Stomach (tissue), 9 donors: ENCODE measurements around the gene GRIA3. TPM values are rescaled to one million over a fixed set of nuclear protein-coding genes. Genes with fewer than 3 reads are reported as not detected.

Experiments
- DNase-seq, 2 donors: peaks; one replicate each; pipeline versions ENCODE4 v3.0.0 to v3.0.0-alpha.2; 2013 to 2019
- H3K27ac ChIP-seq, 5 donors: fragments of 200-600 bp in 4 of 5; sonication (generic) in 4 of 5; one replicate each; pipeline ENCODE4 v1.5.1; 2013 to 2019; ENCODE audit warnings: mild to moderate bottlenecking in 1 of 5, moderate library complexity in 1 of 5
- H3K27me3 ChIP-seq, 3 donors: fragments of 200-600 bp; sonication (generic); one replicate each; pipeline ENCODE4 v1.5.1; 2017 to 2019; ENCODE audit warnings: mixed run types in 1 of 3
- H3K36me3 ChIP-seq, 4 donors: fragments of 200-600 bp; sonication (generic); 1 replicate in 3 of 4; 2 replicates in 1 of 4; pipeline ENCODE4 v1.5.1; 2016 to 2019
- H3K4me1 ChIP-seq, 4 donors: fragments of 200-600 bp; sonication (generic); one replicate each; pipeline ENCODE4 v1.5.1; 2016 to 2019
- H3K4me3 ChIP-seq, 4 donors: fragments of 200-600 bp; sonication (generic) in 3 of 4; one replicate each; pipeline ENCODE4 v1.5.1; 2016 to 2019; ENCODE audit warnings: mild to moderate bottlenecking in 1 of 4
- H3K9me3 ChIP-seq, 4 donors: fragments of 200-600 bp; sonication (generic); one replicate each; pipeline ENCODE4 v1.5.1; 2016 to 2019
- EP300 ChIP-seq: sonication (generic); formaldehyde crosslinking; IDR thresholded peaks from one replicate; pipeline ENCODE4 v1.6.1; 2017; ENCODE audit warnings: antibody characterized with exemption
- POLR2A ChIP-seq, 4 donors: fragments of 450-650 bp; IDR thresholded peaks; one replicate each; pipeline ENCODE4 v1.6.1; 2016; ENCODE audit warnings: antibody characterized with exemption in 4 of 4, control low read depth in 2 of 4, mild to moderate bottlenecking in 1 of 4, moderate library complexity in 1 of 4
- POLR2AphosphoS5 ChIP-seq, 3 donors: sonication (generic); formaldehyde crosslinking; IDR thresholded peaks; one replicate each; pipeline ENCODE4 v1.6.1; 2016; ENCODE audit warnings: antibody characterized with exemption in 3 of 3
- WGBS, 5 donors: extraction: QIAGEN DNeasy Blood & Tissue Kit in 3 of 5; methylation state at CpG; one replicate each; pipeline versions ENCODE4 v1.1.5 to v1.1.7; 2013 to 2018; 5-methylcytosine and 5-hydroxymethylcytosine counted together
- intact Hi-C: fragments of 100-400 bp; cut with DNase I; formaldehyde crosslinking; loops from one replicate; pipeline ENCODE4 v1.15.1; 2023; ENCODE audit warnings: low total_unique reads
- polyA plus RNA-seq, 3 donors: library from polyadenylated mRNA; stranded (reverse); fragments of 200-250 nt; gene quantifications; one replicate each; pipeline ENCODE4 v1.2.3, GENCODE V29; 2013
- total RNA-seq, 5 donors: library from RNA; depleted of rRNA; stranded (reverse); fragments of >200 nt; gene quantifications; one replicate each; pipeline versions ENCODE4 v1.1.0 to v1.2.3, GENCODE V29; 2014 to 2016
- TF ChIP-seq, protein P1 (sequence below), 7 experiments: fragments of 450-650 bp in 4 of 7; fragments of 200-600 bp in 3 of 7; sonication (generic) in 3 of 7; IDR thresholded peaks; one replicate each; pipeline ENCODE4 v1.5.1; 2016 to 2019; ENCODE audit warnings: antibody characterized with exemption in 7 of 7, control low read depth in 2 of 7, mild to moderate bottlenecking in 1 of 7
- donor health status: healthy with polysubstance abuse.
- donor health status: Bipolar disorder and iron deficiency.
- donor health status: healthy.

Gene GRIA3
- total and polyA plus RNA-seq, 8 donors = 0.87 to 4.7 (median 2.1) TPM; not detected in 3

DNA sequence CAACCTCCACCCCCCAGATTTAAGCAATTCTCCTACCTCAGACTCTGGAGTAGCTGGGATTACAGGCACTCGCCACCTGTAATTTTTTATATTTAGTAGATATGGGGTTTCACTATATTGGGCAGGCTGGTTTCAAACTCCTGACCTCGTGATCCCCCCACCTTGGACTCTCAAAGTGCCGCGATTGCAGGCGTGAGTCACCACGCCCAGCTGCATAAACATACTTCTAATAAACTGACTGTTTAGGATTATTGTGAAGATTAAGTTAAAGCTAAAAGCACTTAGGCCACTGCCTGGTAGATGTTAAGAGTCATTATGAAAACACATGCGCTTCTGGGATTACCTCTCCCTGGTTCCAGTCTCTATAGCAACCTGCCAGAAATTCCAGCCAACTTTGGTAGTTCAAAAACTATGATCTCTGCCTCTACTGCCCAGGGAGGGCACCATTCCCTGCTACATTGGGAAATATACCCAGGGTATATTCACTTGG is 30.2 kb upstream of the GRIA3 start:
- Histone ChIP-seq H3K27ac (no peak overlapping the region), H3K27me3 (no peaks in the 10 kb centered on the region), H3K36me3 (no peaks in the 10 kb centered on the region), H3K4me1 (no peaks in the 10 kb centered on the region), H3K4me3 (no peak overlapping the region), H3K9me3 (no peaks in the 10 kb centered on the region)
- TF ChIP-seq, protein P1, sequence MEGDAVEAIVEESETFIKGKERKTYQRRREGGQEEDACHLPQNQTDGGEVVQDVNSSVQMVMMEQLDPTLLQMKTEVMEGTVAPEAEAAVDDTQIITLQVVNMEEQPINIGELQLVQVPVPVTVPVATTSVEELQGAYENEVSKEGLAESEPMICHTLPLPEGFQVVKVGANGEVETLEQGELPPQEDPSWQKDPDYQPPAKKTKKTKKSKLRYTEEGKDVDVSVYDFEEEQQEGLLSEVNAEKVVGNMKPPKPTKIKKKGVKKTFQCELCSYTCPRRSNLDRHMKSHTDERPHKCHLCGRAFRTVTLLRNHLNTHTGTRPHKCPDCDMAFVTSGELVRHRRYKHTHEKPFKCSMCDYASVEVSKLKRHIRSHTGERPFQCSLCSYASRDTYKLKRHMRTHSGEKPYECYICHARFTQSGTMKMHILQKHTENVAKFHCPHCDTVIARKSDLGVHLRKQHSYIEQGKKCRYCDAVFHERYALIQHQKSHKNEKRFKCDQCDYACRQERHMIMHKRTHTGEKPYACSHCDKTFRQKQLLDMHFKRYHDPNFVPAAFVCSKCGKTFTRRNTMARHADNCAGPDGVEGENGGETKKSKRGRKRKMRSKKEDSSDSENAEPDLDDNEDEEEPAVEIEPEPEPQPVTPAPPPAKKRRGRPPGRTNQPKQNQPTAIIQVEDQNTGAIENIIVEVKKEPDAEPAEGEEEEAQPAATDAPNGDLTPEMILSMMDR (IDR thresholded peaks at IDR 0.05) = no peak
- TF ChIP-seq POLR2AphosphoS5 (IDR thresholded peaks at IDR 0.05) = no peak
- no peak for TF ChIP-seq POLR2A (IDR thresholded peaks at IDR 0.05)
- no peak for TF ChIP-seq EP300
- 30 to 53% (median 52%) methylated on average over 6 to 7 of the region's 7 CpGs for WGBS, 5 donors
- intact Hi-C loops = no loop called here
- peak in 1 of 2 donors; percentile 8 for DNase-seq

DNA sequence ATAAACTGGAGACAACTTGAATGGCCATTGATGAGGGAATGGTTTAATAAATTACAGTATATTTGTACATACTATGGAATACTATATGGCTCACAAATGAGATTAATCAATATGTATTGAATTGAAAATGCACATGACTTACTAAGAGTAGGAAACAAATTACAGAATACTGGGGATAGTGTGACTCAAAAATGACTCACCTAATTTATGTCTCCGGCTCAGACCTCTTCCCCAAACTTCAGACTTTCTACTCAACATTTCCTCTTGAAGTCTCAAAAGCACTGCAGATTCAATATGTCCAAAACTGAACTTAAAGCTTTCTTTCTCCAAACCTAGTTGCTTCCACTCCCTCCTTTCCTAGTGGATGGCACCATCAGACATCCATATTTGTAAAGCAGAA is 28.8 kb upstream of the GRIA3 start:
- Histone ChIP-seq H3K36me3 (no peaks in the 10 kb centered on the region), H3K27ac (no peak overlapping the region), H3K4me1 (no peaks in the 10 kb centered on the region), H3K9me3 (no peaks in the 10 kb centered on the region), H3K4me3 (no peak overlapping the region), H3K27me3 (no peaks in the 10 kb centered on the region)
- TF ChIP-seq, protein P1 (IDR thresholded peaks at IDR 0.05) = no peak
- TF ChIP-seq POLR2A (IDR thresholded peaks at IDR 0.05) (no peak), EP300 (no peak), POLR2AphosphoS5 (IDR thresholded peaks at IDR 0.05) (no peak)
- intact Hi-C loops = no loop called here
- WGBS, 5 donors = 67 to 92% (median 80%) methylated on average over 1 of the region's 1 CpG
- DNase-seq = no peak

DNA sequence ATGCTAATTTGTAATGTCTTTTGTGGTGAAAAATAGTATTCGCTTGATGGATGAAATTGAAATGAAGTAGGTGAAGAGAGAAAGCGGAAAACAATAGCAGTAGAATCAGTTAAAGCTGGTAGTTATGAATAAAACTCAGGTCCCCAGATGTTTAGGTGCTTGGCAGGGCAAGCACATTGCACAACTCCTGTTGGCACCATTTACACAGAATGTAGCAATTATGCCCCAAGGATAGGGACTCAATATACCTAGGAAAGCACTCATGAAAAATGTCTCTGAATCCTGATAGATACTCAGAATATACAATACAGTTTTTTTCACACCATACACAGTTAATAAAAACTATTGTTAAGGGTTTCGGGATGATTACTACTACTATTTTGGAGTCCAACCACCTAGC is 26.5 kb upstream of the GRIA3 start:
- Histone ChIP-seq H3K4me3 (no peak overlapping the region), H3K27me3 (no peaks in the 10 kb centered on the region), H3K27ac (no peak overlapping the region), H3K9me3 (no peaks in the 10 kb centered on the region), H3K36me3 (no peaks in the 10 kb centered on the region), H3K4me1 (no peaks in the 10 kb centered on the region)
- DNase-seq = no peak
- intact Hi-C loops = no loop called here
- no peak for TF ChIP-seq POLR2AphosphoS5 (IDR thresholded peaks at IDR 0.05)
- TF ChIP-seq EP300 = no peak
- TF ChIP-seq POLR2A (IDR thresholded peaks at IDR 0.05) = no peak
- TF ChIP-seq, protein P1 (IDR thresholded peaks at IDR 0.05) = no peak
- WGBS, 5 donors = 76 to 94% (median 88%) methylated on average over 3 of the region's 3 CpGs

DNA sequence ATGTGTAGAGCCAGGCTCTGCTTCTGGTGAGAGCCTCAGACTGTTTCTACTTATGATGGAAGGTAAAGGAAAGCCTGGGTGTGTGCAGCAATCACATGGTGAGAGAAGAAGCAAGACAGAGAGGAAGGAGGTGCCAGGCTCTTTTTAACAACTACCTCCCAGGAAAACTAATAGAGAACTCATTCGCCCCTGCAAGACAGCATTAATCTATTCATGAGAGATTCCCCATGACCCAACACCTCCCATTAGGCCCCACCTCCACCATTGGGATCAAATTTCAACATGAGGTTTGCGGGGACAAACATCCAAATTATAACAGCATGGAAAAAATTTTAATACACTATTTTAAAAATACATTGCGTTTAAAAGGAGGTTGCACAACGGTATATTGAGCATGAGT is 24.7 kb upstream of the GRIA3 start:
- intact Hi-C loops = no loop called here
- Histone ChIP-seq H3K36me3 (no peaks in the 10 kb centered on the region), H3K4me1 (no peaks in the 10 kb centered on the region), H3K27ac (no peak overlapping the region), H3K9me3 (no peaks in the 10 kb centered on the region), H3K4me3 (no peak overlapping the region), H3K27me3 (no peaks in the 10 kb centered on the region)
- WGBS, 5 donors = 70 to 89% (median 80%) methylated on average over 4 of the region's 4 CpGs
- DNase-seq = no peak
- no peak for TF ChIP-seq POLR2A (IDR thresholded peaks at IDR 0.05)
- no peak for TF ChIP-seq POLR2AphosphoS5 (IDR thresholded peaks at IDR 0.05)
- TF ChIP-seq, protein P1 (IDR thresholded peaks at IDR 0.05) = no peak
- TF ChIP-seq EP300 = no peak
